Pancreas (tissue), 10 donors: ENCODE measurements around the gene ZNF425. TPM values are rescaled to one million over a fixed set of nuclear protein-coding genes. Genes with fewer than 3 reads are reported as not detected.

Experiments
- ATAC-seq, 4 donors: fragments of 200-7000 bp; cut with Tn5 transposase; one replicate each; pipeline versions ENCODE4 v1.8.0 to v1.9.1; 2020; ENCODE audit warnings: mild to moderate bottlenecking in 4 of 4, moderate library complexity in 4 of 4
- DNase-seq, 6 donors: peaks; one replicate each; pipeline ENCODE4 v3.0.0-alpha.2; 2020
- FAIRE-seq: peaks from 2 replicates; lab custom pipeline; 2012; peaks lifted over from hg19 to GRCh38; lab: Jason Lieb, UNC
- H3K27ac ChIP-seq, 4 donors: fragments of 200-600 bp; sonication (generic); 1 replicate in 3 of 4; 2 replicates in 1 of 4; pipeline versions ENCODE4 v1.5.0 to v1.8.0; 2020
- H3K27me3 ChIP-seq, 4 donors: fragments of 200-600 bp; one replicate each; pipeline ENCODE4 v1.8.0; 2021
- H3K36me3 ChIP-seq, 3 donors: fragments of 200-600 bp; sonication (generic) in 1 of 3; one replicate each; pipeline versions ENCODE4 v1.5.0 to v1.8.0; 2020 to 2021
- H3K4me1 ChIP-seq, 3 donors: fragments of 200-600 bp; one replicate each; pipeline ENCODE4 v1.8.0; 2021
- H3K4me3 ChIP-seq, 4 donors: fragments of 200-600 bp; sonication (generic) in 2 of 4; one replicate each; pipeline versions ENCODE4 v1.5.0 to v1.8.0; 2020 to 2021
- H3K9me3 ChIP-seq, 4 donors: fragments of 200-600 bp; one replicate each; pipeline ENCODE4 v1.8.0; 2021
- CTCF ChIP-seq, 4 donors: fragments of 200-600 bp; sonication (generic) in 3 of 4; IDR thresholded peaks; one replicate each; pipeline versions ENCODE4 v1.5.0 to v1.8.0; 2021; ENCODE audit warnings: antibody characterized with exemption in 4 of 4
- WGBS, 2 donors: extraction: QIAGEN DNeasy Blood & Tissue Kit; methylation state at CpG; one replicate each; pipeline ENCODE4 v1.1.7; 2013; 5-methylcytosine and 5-hydroxymethylcytosine counted together
- intact Hi-C, 3 donors: fragments of 100-400 bp; cut with DNase I; formaldehyde crosslinking; loops; one replicate each; pipeline versions ENCODE4 v1.11.1 to v1.14.2; 2022
- polyA plus RNA-seq, 2 donors: library from polyadenylated mRNA; stranded (reverse); fragments of 200-250 nt; gene quantifications; one replicate each; pipeline ENCODE4 v1.2.3, GENCODE V29; 2013
- total RNA-seq, 6 donors: library from RNA; stranded (reverse); fragmentation: NEBNext Ultra II Directional in 4 of 6; extraction: Animal tissue kit (Norgen Biotek cat#: 25700) in 4 of 6; gene quantifications; one replicate each; pipeline versions ENCODE4 v1.2.1 to v1.2.4, GENCODE V29; 2021 to 2023
- donor health status: healthy with polysubstance abuse.
- donor health status: DM: no; HTN: no; CAD: no; lungs with moderate emphysema.
- donor health status: DM: no; HTN: no; CAD: no.
- donor health status: control.
- donor health status: control.
- donor health status: Bipolar disorder and iron deficiency.
- donor health status: DM: yes; HTN: yes; CAD: no.
- donor health status: DM: no; HTN: no; CAD: no.
- donor health status: DM: no; HTN: no; CAD: no.
- donor health status: DM: yes; HTN: yes; CAD: no.

Gene ZNF425
- total and polyA plus RNA-seq, 8 donors = 0.52 to 1.5 (median 1.00) TPM

- DNase-seq (no peak), ATAC-seq (no peak), FAIRE-seq (no peak)
- WGBS, 2 donors = 95 to 97% methylated on average over 9 of the region's 9 CpGs
- H3K27me3 ChIP-seq = no peaks in the 10 kb centered on the region
- H3K4me1 ChIP-seq = no peaks in the 10 kb centered on the region
- no peaks in the 10 kb centered on the region for H3K9me3 ChIP-seq
- H3K36me3 ChIP-seq = no peaks in the 10 kb centered on the region
- intact Hi-C loops = no loop called here
- H3K27ac ChIP-seq = no peak overlapping the region
- no peak for TF ChIP-seq CTCF (IDR thresholded peaks at IDR 0.05)
- H3K4me3 ChIP-seq = no peak overlapping the region
Measured at GRCh38 chr7:149136118-149136517, 10.0 kb upstream of the ZNF425 start.

GRCh38 chr7:149133028-149133710, 7.0 kb upstream of the ZNF425 start:
- Histone ChIP-seq H3K4me1 (peaks cover 0 to under 1% (median 0%) of the 10 kb centered on the region in 3 donors), H3K36me3 (no peaks in the 10 kb centered on the region), H3K27ac (no peak overlapping the region), H3K9me3 (no peaks in the 10 kb centered on the region), H3K27me3 (no peaks in the 10 kb centered on the region), H3K4me3 (no peak overlapping the region)
- no peak for TF ChIP-seq CTCF (IDR thresholded peaks at IDR 0.05)
- ATAC-seq (no peak), DNase-seq (no peak), FAIRE-seq (no peak)
- 97 to 98% methylated on average over 2 of the region's 2 CpGs for WGBS, 2 donors
- intact Hi-C loops = no loop called here

DNA sequence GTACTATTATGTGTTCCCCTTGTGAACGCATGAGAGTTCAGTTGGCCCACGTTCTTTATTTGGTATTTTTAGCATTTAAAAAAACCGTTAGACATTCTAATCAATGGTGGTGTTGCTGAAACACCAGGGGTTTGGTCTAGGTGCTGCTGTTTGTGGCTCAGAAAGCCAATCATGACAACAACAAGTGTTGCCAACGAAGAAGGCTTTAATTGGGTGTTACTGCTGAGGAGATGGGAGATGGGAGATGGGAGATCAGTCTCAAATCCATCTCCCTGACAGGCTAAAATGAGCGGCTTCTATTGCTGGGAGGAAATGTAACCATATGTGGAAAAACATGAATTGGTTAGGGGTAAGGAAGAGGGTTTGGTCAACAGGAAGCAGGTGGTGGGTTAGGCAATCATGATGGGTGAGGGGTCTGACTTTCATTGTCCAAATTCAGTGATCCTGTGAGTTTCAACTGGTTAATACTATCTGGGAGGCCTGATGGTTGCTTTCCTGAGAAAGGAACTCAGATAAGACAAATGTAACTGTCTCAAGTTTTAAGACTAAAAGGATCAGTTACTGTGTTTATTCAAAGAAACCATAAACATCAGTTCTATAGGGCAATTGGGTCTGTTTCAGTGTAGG, 4.6 kb upstream of the ZNF425 start:
- ATAC-seq = no peak
- H3K36me3 ChIP-seq = no peaks in the 10 kb centered on the region

DNA sequence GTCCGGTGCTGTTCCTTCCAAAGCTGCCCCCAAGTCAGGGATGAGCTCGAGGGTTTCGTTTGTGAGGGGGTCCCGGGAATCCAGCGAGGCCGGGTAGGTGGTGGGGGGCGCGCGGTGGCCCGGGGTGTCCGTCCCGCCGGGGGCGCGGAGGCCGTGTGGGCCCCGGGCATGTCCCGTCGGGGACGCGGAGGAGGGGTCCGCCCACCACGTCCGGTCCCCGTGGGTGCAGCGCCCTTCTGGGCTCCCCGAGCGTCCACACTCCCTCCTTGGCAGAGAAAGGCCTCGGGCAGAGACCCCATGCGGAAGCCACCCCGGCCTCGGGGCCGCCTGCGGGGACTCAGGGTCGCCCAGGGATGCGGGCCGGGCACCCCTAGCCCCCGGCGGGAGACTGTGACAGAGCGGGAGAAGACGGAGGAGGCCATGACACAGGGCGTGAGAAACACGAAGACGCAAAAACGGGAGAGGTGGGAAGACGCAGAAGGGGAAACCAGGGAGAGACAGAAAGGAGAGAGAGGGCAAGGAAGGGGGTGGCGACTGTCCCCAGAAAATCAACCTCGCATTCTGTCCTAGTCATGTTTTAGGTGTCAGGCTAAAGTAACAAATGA, 640 bp upstream of the ZNF425 start:
- WGBS, 2 donors = 0 to 1% methylated on average over 48 of the region's 48 CpGs

More for the DNA sequence above, 4.6 kb upstream of the ZNF425 start:
- Histone ChIP-seq H3K27ac (no peak overlapping the region), H3K4me3 (no peak overlapping the region), H3K27me3 (no peaks in the 10 kb centered on the region), H3K9me3 (no peaks in the 10 kb centered on the region), H3K4me1 (peaks cover 0 to 6% (median 0%) of the 10 kb centered on the region in 3 donors)
- TF ChIP-seq CTCF (IDR thresholded peaks at IDR 0.05) = no peak
- WGBS, 2 donors = 95% methylated on average over 5 of the region's 5 CpGs
- no peak for DNase-seq
- FAIRE-seq = no peak
- intact Hi-C loops = no loop called here

More for the DNA sequence above, 640 bp upstream of the ZNF425 start:
- peak; percentile 45 to 86 (median 64) for DNase-seq
- Histone ChIP-seq H3K27ac (peak overlapping the region; percentile 82 to 92 (median 87)), H3K9me3 (no peaks in the 10 kb centered on the region), H3K4me3 (peak overlapping the region; percentile 84 to 99 (median 93)), H3K27me3 (no peaks in the 10 kb centered on the region), H3K4me1 (peaks cover 0 to 13% (median 0%) of the 10 kb centered on the region in 3 donors), H3K36me3 (no peaks in the 10 kb centered on the region)
- peak; percentile 55 to 75 (median 66) for ATAC-seq
- intact Hi-C loops = no loop called here
- no peak for FAIRE-seq
- TF ChIP-seq CTCF (IDR thresholded peaks at IDR 0.05) = no peak
